ENCODE data around the gene NEU2. TPM values are rescaled to one million over a fixed set of nuclear protein-coding genes. Genes with fewer than 3 reads are reported as not detected.
"Not testable (repeated sequence)": the region's sequence is repeated elsewhere in the genome, so short reads cannot be mapped to it uniquely, and the experiment has no call there.

NEU2 gene
- total and polyA plus RNA-seq, 3 experiments from 2014 or later = not detected

- Histone ChIP-seq H3K9me3 (ENCODE audit: low read length) (no peaks in the 10 kb centered on the region), H3K27me3 (ENCODE audit: insufficient read depth, low read length, poor library complexity, severe bottlenecking) (no peaks in the 10 kb centered on the region), H3K27ac (ENCODE audit: low read depth, low read length) (no peak overlapping the region), H3K4me3 (ENCODE audit: low read length) (no peak overlapping the region), H3K36me3 (ENCODE audit: insufficient read depth, low read length) (no peaks in the 10 kb centered on the region), H3K4me1 (ENCODE audit: insufficient read depth, low read length) (peaks cover 16% of the 10 kb centered on the region)
- H3K9me3 Mint-ChIP-seq = no peaks in the 10 kb centered on the region
- peak overlapping the region in 1 of 8 donors; percentile 9 for H3K27ac Mint-ChIP-seq
- H3K36me3 Mint-ChIP-seq = no peaks in the 10 kb centered on the region
- H3K4me3 Mint-ChIP-seq = no peak overlapping the region
- peaks cover 19 to 29% (median 28%) of the 10 kb centered on the region in 3 donors for H3K4me1 Mint-ChIP-seq
- DNase-seq = no peak
- peaks cover 0 to 3% of the 10 kb centered on the region in 2 donors for H3K27me3 Mint-ChIP-seq
- ChIA-PET CTCF (interaction anchor here (1.2 to 2.0 kb wide), 3 partner anchors 9 to 200 kb away, joined by 3 to 12 read pairs (median 3); partner anchors contain the start of genes ATG16L1 and INPP5D), POLR2A (no interaction called here)
Observed at GRCh38 chr2:233051241-233052149, 19.0 kb downstream of the NEU2 start.

DNA sequence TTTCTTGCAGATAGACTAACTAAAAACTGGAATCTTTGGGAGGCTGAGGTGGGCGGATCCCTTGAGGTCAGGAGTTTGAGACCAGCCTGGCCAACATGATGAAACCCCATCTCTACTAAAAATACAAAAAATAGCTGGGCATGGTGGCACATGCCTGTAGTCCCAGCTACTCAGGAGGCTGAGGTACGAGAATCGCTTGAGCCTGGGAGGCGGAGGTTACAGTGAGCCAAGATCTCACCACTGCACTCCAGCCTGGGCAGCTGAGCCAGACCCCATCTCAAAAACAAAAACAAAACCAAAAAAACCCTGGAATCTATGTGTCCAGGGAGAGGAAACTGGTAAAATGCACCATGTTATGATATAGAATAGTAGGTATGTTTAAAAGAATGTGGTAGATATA lies 20.0 kb downstream of the NEU2 start:
- H3K27ac ChIP-seq (ENCODE audit: low read depth, low read length); H3K27me3 Mint-ChIP-seq; H3K27me3 ChIP-seq (ENCODE audit: insufficient read depth, low read length, poor library complexity, severe bottlenecking); H3K9me3 Mint-ChIP-seq; DNase-seq; H3K9me3 ChIP-seq (ENCODE audit: low read length); H3K4me3 Mint-ChIP-seq; POLR2A ChIA-PET; H3K36me3 Mint-ChIP-seq; H3K36me3 ChIP-seq (ENCODE audit: insufficient read depth, low read length); H3K4me3 ChIP-seq (ENCODE audit: low read length): not testable (repeated sequence)
- H3K4me1 Mint-ChIP-seq = peaks cover 19 to 29% (median 28%) of the 10 kb centered on the region in 3 donors
- CTCF ChIA-PET = interaction anchor here (0.6 to 2.2 kb wide), 8 partner anchors 24 to 233 kb away, joined by 3 to 14 read pairs (median 4); partner anchors contain the start of gene ATG16L1
- peak overlapping the region in 2 of 8 donors; percentile 16 to 26 for H3K27ac Mint-ChIP-seq
- peaks cover 16% of the 10 kb centered on the region for H3K4me1 ChIP-seq (ENCODE audit: insufficient read depth, low read length)

DNA sequence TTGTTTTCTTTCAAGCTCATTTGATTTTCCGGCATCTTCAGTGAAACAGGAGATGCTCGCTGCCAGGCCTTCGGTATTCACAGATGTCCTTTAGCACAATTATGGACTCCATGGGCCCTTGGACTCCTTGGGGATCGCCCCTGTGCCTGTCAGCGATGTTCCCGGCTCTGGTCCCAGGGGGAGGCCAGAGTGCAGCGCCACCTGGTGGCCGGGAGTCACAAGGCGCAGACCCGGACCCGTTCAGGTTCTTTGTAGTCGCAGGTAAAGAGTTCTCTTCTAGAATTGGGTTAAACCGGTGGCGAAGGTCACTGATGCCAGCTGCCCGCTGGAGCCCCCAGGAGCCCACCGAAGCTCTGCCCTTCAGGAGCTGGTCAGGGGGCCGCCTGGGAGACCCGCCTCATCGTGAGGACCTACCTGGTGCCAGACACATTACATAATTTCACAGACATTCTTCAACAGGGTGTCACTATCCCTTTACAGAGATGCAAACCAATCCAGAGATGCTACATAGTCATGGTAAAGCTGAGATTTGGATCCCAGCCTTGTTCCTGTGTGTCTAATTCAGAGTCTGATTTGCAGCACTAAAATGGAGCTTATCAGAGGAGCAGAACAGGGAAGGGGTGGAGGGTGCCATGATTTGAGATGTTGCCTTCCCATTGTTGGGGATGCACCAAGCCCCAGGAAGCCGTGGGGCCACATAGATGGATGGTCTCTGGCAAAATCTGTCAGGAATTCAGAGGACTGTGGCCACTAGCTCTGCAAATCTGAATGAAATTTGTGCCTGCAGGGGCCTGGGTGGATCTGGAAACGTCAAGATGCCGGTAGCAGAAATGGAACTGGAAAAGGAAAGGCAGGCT lies 21.7 kb downstream of the NEU2 start:
- ChIA-PET CTCF (interaction anchor here (0.6 to 2.6 kb wide), 36 partner anchors 8 to 294 kb away, joined by 3 to 14 read pairs (median 6); partner anchors contain the start of gene ATG16L1), POLR2A (interaction anchor here (0.7 kb wide), 1 partner anchor 170 kb away, joined by 5 read pairs; no protein-coding TSS in a partner anchor)
- Mint-ChIP-seq H3K27ac (peak overlapping the region in 5 of 8 donors; percentile 25 to 86 (median 55)), H3K4me3 (peak overlapping the region in 5 of 7 donors; percentile 5 to 61 (median 27)), H3K36me3 (no peaks in the 10 kb centered on the region), H3K27me3 (peaks cover 0 to 3% of the 10 kb centered on the region in 2 donors), H3K4me1 (peaks cover 25 to 32% (median 26%) of the 10 kb centered on the region in 3 donors), H3K9me3 (no peaks in the 10 kb centered on the region)
- Histone ChIP-seq H3K27me3 (ENCODE audit: insufficient read depth, low read length, poor library complexity, severe bottlenecking) (no peaks in the 10 kb centered on the region), H3K4me1 (ENCODE audit: insufficient read depth, low read length) (peaks cover 19% of the 10 kb centered on the region), H3K36me3 (ENCODE audit: insufficient read depth, low read length) (no peaks in the 10 kb centered on the region), H3K4me3 (ENCODE audit: low read length) (no peak overlapping the region), H3K27ac (ENCODE audit: low read depth, low read length) (no peak overlapping the region), H3K9me3 (ENCODE audit: low read length) (no peaks in the 10 kb centered on the region)
- peak; percentile 52 to 72 (median 64) for DNase-seq

- no peaks in the 10 kb centered on the region for H3K36me3 ChIP-seq (ENCODE audit: insufficient read depth, low read length)
- ChIA-PET CTCF (interaction anchor here (1.0 to 2.6 kb wide), 5 partner anchors 9 to 130 kb away, joined by 3 to 14 read pairs (median 6); no protein-coding TSS in a partner anchor), POLR2A (no interaction called here)
- no peaks in the 10 kb centered on the region for H3K27me3 ChIP-seq (ENCODE audit: insufficient read depth, low read length, poor library complexity, severe bottlenecking)
- H3K4me3 Mint-ChIP-seq = no peak overlapping the region
- peaks cover 0 to 4% (median 0%) of the 10 kb centered on the region in 3 donors for H3K36me3 Mint-ChIP-seq
- peaks cover 0 to 3% of the 10 kb centered on the region in 2 donors for H3K27me3 Mint-ChIP-seq
- H3K9me3 Mint-ChIP-seq = peaks cover 0 to 1% (median 0%) of the 10 kb centered on the region in 5 donors
- H3K27ac Mint-ChIP-seq = peak overlapping the region in 1 of 8 donors; percentile 8
- H3K27ac ChIP-seq (ENCODE audit: low read depth, low read length) = no peak overlapping the region
- H3K4me1 Mint-ChIP-seq = peaks cover 23 to 29% (median 26%) of the 10 kb centered on the region in 3 donors
- peaks cover 23% of the 10 kb centered on the region for H3K4me1 ChIP-seq (ENCODE audit: insufficient read depth, low read length)
- H3K4me3 ChIP-seq (ENCODE audit: low read length) = no peak overlapping the region
- no peak for DNase-seq
- H3K9me3 ChIP-seq (ENCODE audit: low read length) = no peaks in the 10 kb centered on the region
Observed at GRCh38 chr2:233055362-233055761, 22.9 kb downstream of the NEU2 start.

- Mint-ChIP-seq H3K27me3 (peaks cover 0 to 3% of the 10 kb centered on the region in 2 donors), H3K36me3 (peaks cover 0 to 21% (median 0%) of the 10 kb centered on the region in 3 donors), H3K9me3 (peaks cover 0 to 1% (median 0%) of the 10 kb centered on the region in 5 donors), H3K4me3 (peak overlapping the region in 2 of 7 donors; percentile 45 to 57), H3K4me1 (peaks cover 21 to 29% (median 22%) of the 10 kb centered on the region in 3 donors), H3K27ac (peak overlapping the region in 5 of 8 donors; percentile 15 to 78 (median 56))
- no peaks in the 10 kb centered on the region for H3K9me3 ChIP-seq (ENCODE audit: low read length)
- no peak overlapping the region for H3K27ac ChIP-seq (ENCODE audit: low read depth, low read length)
- H3K27me3 ChIP-seq (ENCODE audit: insufficient read depth, low read length, poor library complexity, severe bottlenecking) = no peaks in the 10 kb centered on the region
- DNase-seq = no peak
- peaks cover 24% of the 10 kb centered on the region for H3K4me1 ChIP-seq (ENCODE audit: insufficient read depth, low read length)
- CTCF ChIA-PET = interaction anchor here (1.2 to 1.4 kb wide), 2 partner anchors 19 to 78 kb away, joined by 4 to 5 read pairs; no protein-coding TSS in a partner anchor
- POLR2A ChIA-PET = no interaction called here
- H3K36me3 ChIP-seq (ENCODE audit: insufficient read depth, low read length) = peaks cover 4% of the 10 kb centered on the region
- no peak overlapping the region for H3K4me3 ChIP-seq (ENCODE audit: low read length)
Observed at GRCh38 chr2:233056961-233057605, 24.6 kb downstream of the NEU2 start.

- H3K4me1 Mint-ChIP-seq = peaks cover 33 to 43% (median 35%) of the 10 kb centered on the region in 3 donors
- peaks cover 0 to under 1% of the 10 kb centered on the region in 2 donors for H3K27me3 Mint-ChIP-seq
- ChIA-PET CTCF (interaction anchor here (1.1 to 4.3 kb wide), 9 partner anchors 8 to 76 kb away, joined by 3 to 52 read pairs (median 12); no protein-coding TSS in a partner anchor), POLR2A (interaction anchor here (0.6 to 3.3 kb wide), 3 partner anchors 24 to 248 kb away, joined by 3 to 43 read pairs (median 12); no protein-coding TSS in a partner anchor)
- Histone ChIP-seq H3K4me1 (ENCODE audit: insufficient read depth, low read length) (peaks cover 40% of the 10 kb centered on the region), H3K27me3 (ENCODE audit: insufficient read depth, low read length, poor library complexity, severe bottlenecking) (no peaks in the 10 kb centered on the region), H3K9me3 (ENCODE audit: low read length) (no peaks in the 10 kb centered on the region), H3K4me3 (ENCODE audit: low read length) (no peak overlapping the region), H3K36me3 (ENCODE audit: insufficient read depth, low read length) (peaks cover 4% of the 10 kb centered on the region), H3K27ac (ENCODE audit: low read depth, low read length) (peak overlapping the region; percentile 80)
- no peak for DNase-seq
- H3K4me3 Mint-ChIP-seq = peak overlapping the region in 6 of 7 donors; percentile 57 to 96 (median 82)
- peaks cover 0 to 1% (median 0%) of the 10 kb centered on the region in 5 donors for H3K9me3 Mint-ChIP-seq
- H3K36me3 Mint-ChIP-seq = peaks cover 0 to 36% (median 0%) of the 10 kb centered on the region in 3 donors
- peak overlapping the region in 7 of 8 donors; percentile 15 to 99 (median 97) for H3K27ac Mint-ChIP-seq
Observed at GRCh38 chr2:233058717-233059546, 26.5 kb downstream of the NEU2 start.
